ENCODE results near the gene MUC5B.

- TF ChIP-seq CTCF (IDR thresholded peaks at IDR 0.05) = no peak
- no peak for TF ChIP-seq POLR2A (IDR thresholded peaks at IDR 0.05)
Observed at GRCh38 chr11:1281974-1282365, 59.1 kb downstream of the MUC5B start.
